HG03442 (cell line): ENCODE measurements around the gene TCIRG1.
"Not testable (repeated sequence)": the region's sequence is repeated elsewhere in the genome, so short reads cannot be mapped to it uniquely, and the experiment has no call there.

Experiments used
- ATAC-seq: cut with Tn5 transposase; IDR thresholded peaks from one replicate; pipeline ENCODE4 v1.9.1; 2021; ENCODE audit warnings: mild to moderate bottlenecking, moderate library complexity; ENCODE audit not compliant: unreplicated experiment

The TCIRG1 gene

GRCh38 chr11:68077617-68078582, 39.1 kb downstream of the TCIRG1 start:
- ATAC-seq: no peak

GRCh38 chr11:68080860-68081259, 42.0 kb downstream of the TCIRG1 start:
- ATAC-seq: no peak

- no peak for ATAC-seq
These were observed 42.9 kb downstream of the TCIRG1 start for GRCh38 chr11:68081691-68082090.

- ATAC-seq: no peak
These were observed 43.7 kb downstream of the TCIRG1 start for GRCh38 chr11:68082481-68082880.

GRCh38 chr11:68083517-68083916, 44.7 kb downstream of the TCIRG1 start:
- no peak for ATAC-seq

GRCh38 chr11:68089679-68090078, 50.9 kb downstream of the TCIRG1 start:
- no peak for ATAC-seq

GRCh38 chr11:68090287-68090686, 51.5 kb downstream of the TCIRG1 start:
- no peak for ATAC-seq

GRCh38 chr11:68090706-68091105, 51.9 kb downstream of the TCIRG1 start:
- ATAC-seq: no peak

GRCh38 chr11:68092411-68092810, 53.6 kb downstream of the TCIRG1 start:
- no peak for ATAC-seq

- ATAC-seq: not testable (repeated sequence)
These were observed 54.1 kb downstream of the TCIRG1 start for GRCh38 chr11:68092946-68093345.

GRCh38 chr11:68093565-68093964, 54.7 kb downstream of the TCIRG1 start:
- ATAC-seq: no peak

GRCh38 chr11:68096962-68097361, 58.1 kb downstream of the TCIRG1 start:
- ATAC-seq: no peak

GRCh38 chr11:68099057-68099456, 60.2 kb downstream of the TCIRG1 start:
- ATAC-seq: no peak

- ATAC-seq: no peak
These were observed 60.9 kb downstream of the TCIRG1 start for GRCh38 chr11:68099474-68100405.
